Thoracic aorta (tissue), 2 donors: ENCODE results near the gene PCSK2. TPM values are rescaled to one million over a fixed set of nuclear protein-coding genes. Genes with fewer than 3 reads are reported as not detected.

ENCODE experiments used
- ATAC-seq: fragments of 150-250 bp; one replicate; pipeline ENCODE4 v1.8.0; 2017; ENCODE audit warnings: low read depth; ENCODE audit not compliant: insufficient number of reproducible peaks, low FRiP score
- DNase-seq: peaks from one replicate; pipeline ENCODE4 v3.0.0-alpha.2; 2020; ENCODE audit warnings: low spot score
- H3K27ac ChIP-seq, 2 donors: fragments of 200-600 bp; sonication (generic); 1 replicate in 1 of 2; 2 replicates in 1 of 2; pipeline ENCODE4 v1.5.1; 2016; ENCODE audit warnings: mild to moderate bottlenecking in 2 of 2, moderate library complexity in 2 of 2
- H3K27me3 ChIP-seq: fragments of 200-600 bp; sonication (generic); replicated peaks from 2 replicates; pipeline ENCODE4 v1.6.0; 2016; ENCODE audit warnings: mild to moderate bottlenecking; ENCODE audit not compliant: insufficient read depth
- H3K36me3 ChIP-seq: fragments of 200-600 bp; sonication (generic); one replicate; pipeline ENCODE4 v1.5.1; 2016
- H3K4me1 ChIP-seq, 2 donors: fragments of 200-600 bp; sonication (generic); 1 replicate in 1 of 2; 2 replicates in 1 of 2; pipeline versions ENCODE4 v1.5.1 to v1.6.0; 2016; ENCODE audit warnings: low read depth in 2 of 2, mild to moderate bottlenecking in 1 of 2; ENCODE audit not compliant: control insufficient read depth in 1 of 2
- H3K4me3 ChIP-seq: fragments of 200-600 bp; sonication (generic); 2 replicates; pipeline ENCODE4 v1.5.1; 2016; ENCODE audit warnings: mild to moderate bottlenecking
- H3K9me3 ChIP-seq: fragments of 200-600 bp; sonication (generic); 2 replicates; pipeline ENCODE4 v1.5.1; 2016
- total RNA-seq, 2 donors: library from RNA; depleted of rRNA; stranded (reverse); fragments of >200 nt; gene quantifications; one replicate each; pipeline versions ENCODE4 v1.1.0 to v1.2.3, GENCODE V29; 2016
- TF ChIP-seq, protein P1 (sequence below): fragments of 200-600 bp; sonication (generic); IDR thresholded peaks from one replicate; pipeline ENCODE4 v1.5.1; 2019; ENCODE audit warnings: antibody characterized with exemption

The PCSK2 gene
- total RNA-seq, 2 donors from 2014 or later: 1.2 to 16.2 TPM

GRCh38 chr20:17533396-17533795, 306.6 kb downstream of the PCSK2 start:
- Histone ChIP-seq H3K4me3 (no peak overlapping the region), H3K27me3 (no peaks in the 10 kb centered on the region), H3K36me3 (no peaks in the 10 kb centered on the region), H3K9me3 (no peaks in the 10 kb centered on the region), H3K4me1 (peaks cover 8 to 30% of the 10 kb centered on the region in 2 donors), H3K27ac (no peak overlapping the region)
- no peak for ATAC-seq
- TF ChIP-seq, protein P1, sequence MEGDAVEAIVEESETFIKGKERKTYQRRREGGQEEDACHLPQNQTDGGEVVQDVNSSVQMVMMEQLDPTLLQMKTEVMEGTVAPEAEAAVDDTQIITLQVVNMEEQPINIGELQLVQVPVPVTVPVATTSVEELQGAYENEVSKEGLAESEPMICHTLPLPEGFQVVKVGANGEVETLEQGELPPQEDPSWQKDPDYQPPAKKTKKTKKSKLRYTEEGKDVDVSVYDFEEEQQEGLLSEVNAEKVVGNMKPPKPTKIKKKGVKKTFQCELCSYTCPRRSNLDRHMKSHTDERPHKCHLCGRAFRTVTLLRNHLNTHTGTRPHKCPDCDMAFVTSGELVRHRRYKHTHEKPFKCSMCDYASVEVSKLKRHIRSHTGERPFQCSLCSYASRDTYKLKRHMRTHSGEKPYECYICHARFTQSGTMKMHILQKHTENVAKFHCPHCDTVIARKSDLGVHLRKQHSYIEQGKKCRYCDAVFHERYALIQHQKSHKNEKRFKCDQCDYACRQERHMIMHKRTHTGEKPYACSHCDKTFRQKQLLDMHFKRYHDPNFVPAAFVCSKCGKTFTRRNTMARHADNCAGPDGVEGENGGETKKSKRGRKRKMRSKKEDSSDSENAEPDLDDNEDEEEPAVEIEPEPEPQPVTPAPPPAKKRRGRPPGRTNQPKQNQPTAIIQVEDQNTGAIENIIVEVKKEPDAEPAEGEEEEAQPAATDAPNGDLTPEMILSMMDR: no peak
- no peak for DNase-seq

DNA sequence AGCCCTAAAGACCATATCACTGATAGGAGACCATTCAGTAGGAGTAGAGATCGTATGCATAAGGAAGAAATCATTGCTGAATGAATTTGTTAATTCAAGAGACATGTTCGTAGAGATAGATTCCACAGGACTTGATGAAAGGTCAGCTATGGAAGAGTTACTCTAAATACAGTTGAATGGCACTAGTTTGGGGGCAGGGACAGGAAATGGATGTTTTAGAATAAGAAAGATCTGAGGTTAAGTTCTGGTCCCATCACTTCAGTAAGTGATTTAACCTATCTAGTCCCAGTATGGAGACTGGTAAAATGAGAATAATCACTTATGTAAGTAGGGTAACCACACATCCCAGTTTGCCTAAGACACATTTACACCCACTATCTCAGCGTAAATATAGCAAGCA, 307.2 kb downstream of the PCSK2 start:
- Histone ChIP-seq H3K4me1 (peaks cover 12 to 35% of the 10 kb centered on the region in 2 donors), H3K27ac (no peak overlapping the region), H3K36me3 (no peaks in the 10 kb centered on the region), H3K27me3 (no peaks in the 10 kb centered on the region), H3K9me3 (no peaks in the 10 kb centered on the region), H3K4me3 (no peak overlapping the region)
- ATAC-seq: no peak
- no peak for DNase-seq
- TF ChIP-seq, protein P1: no peak
